Measurements from ENCODE around the gene ALK.

The ALK gene

DNA sequence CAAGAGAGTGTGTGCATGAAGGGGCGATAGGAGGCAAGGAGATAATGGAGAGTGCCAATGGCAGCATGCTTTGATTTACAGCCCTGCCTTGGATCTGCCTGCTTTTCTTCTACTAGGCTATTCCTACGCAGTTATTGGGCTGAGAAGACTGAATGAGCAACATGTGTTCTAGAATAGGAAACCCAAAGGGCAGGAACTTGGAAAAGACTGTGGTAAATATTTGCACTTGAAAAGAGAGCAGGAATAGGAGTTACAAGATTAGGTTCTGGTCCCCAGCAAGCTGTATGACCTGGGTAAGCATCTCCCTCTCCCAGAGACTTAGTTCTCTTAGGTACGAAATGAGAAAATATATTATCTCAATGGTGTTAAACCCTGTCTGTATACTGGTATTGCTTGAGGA lies 438.5 kb downstream of the ALK start:
- TF ChIP-seq, protein P1, sequence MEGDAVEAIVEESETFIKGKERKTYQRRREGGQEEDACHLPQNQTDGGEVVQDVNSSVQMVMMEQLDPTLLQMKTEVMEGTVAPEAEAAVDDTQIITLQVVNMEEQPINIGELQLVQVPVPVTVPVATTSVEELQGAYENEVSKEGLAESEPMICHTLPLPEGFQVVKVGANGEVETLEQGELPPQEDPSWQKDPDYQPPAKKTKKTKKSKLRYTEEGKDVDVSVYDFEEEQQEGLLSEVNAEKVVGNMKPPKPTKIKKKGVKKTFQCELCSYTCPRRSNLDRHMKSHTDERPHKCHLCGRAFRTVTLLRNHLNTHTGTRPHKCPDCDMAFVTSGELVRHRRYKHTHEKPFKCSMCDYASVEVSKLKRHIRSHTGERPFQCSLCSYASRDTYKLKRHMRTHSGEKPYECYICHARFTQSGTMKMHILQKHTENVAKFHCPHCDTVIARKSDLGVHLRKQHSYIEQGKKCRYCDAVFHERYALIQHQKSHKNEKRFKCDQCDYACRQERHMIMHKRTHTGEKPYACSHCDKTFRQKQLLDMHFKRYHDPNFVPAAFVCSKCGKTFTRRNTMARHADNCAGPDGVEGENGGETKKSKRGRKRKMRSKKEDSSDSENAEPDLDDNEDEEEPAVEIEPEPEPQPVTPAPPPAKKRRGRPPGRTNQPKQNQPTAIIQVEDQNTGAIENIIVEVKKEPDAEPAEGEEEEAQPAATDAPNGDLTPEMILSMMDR (IDR thresholded peaks at IDR 0.05): no peak

DNA sequence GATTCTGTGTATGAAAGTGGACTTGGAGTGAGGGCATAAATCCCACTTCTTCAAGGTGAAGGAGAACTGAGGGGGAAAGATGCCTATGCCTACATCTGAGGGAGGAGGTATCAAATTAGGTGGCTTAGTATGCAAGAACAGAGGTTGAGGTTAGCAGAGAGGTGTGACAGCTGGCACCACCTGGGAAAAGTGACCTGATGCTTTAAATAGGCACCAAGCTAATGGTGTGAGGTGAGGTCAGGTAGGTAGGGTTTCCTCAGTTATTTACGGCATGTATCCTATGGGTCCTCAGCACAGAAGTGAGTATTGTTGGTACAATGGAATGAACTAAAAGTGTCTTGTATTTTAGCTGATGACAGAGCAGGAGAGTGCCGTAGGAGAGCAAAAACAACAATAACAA lies 439.0 kb downstream of the ALK start:
- TF ChIP-seq, protein P1 (IDR thresholded peaks at IDR 0.05): no peak

DNA sequence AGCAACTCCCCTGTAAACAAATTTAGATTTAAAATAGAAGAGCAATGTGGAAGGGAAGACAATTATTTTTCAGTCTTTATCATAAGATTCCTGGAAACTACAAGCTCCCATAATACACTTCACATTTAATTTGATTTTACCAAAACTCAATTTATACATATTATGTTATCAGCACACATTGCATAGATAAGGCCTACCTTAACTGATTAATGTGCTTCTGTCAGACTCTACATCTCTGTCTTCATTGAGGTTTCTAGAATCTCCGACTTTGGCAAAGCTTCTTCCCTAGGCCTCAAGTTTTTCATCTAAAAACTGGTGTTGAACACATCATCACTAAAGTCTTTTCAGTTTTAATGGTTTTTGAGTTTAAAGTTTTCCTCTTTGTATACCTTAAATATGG lies 440.1 kb downstream of the ALK start:
- TF ChIP-seq, protein P1 (IDR thresholded peaks at IDR 0.05): no peak

- TF ChIP-seq, protein P1 (IDR thresholded peaks at IDR 0.05): no peak
Measured at GRCh38 chr2:29480426-29480825, 441.0 kb downstream of the ALK start.

DNA sequence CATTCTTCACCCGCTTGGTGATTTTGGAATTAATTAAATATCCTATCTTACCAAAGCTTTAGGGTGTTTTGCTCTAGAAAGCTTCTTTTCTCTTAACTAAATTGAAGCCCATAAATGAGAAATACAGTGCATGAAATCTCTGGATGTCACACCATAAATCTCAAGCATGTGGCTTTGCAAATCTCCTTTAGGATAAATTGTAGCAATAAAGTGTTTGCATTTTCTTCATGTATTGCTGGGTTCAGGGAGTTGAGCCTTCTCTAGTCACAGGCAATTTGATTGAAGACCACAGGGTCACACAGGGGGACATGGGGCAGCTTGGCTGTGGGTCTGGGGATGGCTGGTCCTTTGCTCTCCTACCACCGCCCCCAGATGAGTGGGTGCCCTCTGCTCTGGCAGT lies 442.0 kb downstream of the ALK start:
- TF ChIP-seq, protein P1 (IDR thresholded peaks at IDR 0.05): no peak

DNA sequence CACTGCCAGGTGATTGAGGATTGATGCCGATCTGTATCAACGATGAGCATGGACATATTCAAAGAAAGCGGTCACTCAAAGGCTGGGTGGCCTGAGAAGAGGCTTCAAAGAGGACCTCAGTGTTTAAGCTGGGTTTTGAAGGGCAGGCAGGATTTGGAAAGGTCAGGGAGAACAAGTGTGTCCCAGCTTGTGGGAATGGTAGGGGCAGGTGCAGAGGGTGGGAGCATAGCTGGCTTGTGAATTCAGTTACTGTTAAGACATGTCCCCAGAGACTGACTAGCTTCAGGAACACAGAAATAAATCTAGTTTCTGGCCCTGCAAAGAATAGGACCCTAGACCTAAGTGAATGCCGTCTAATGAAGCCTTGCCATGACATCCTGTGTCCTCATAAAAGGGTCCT lies 442.7 kb downstream of the ALK start:
- TF ChIP-seq, protein P1 (IDR thresholded peaks at IDR 0.05): no peak

DNA sequence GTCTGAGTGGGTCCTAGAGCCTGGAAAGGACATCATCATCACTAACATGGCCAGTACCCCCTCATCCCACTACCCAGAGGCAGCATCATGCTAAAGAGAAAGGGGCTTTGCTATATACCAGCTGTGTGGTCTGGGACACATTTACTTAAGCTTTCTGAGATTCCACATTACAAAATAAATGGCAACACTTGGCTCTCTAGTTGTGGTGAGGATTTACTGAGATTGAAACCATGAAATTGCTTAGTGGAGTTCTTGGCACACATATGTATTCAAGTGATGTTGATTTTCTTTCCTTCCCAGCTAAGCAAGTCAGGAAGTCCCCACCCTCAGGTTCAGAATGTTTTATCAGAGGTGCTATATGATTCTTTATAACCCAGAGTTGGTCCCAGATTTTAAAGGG lies 444.2 kb downstream of the ALK start:
- TF ChIP-seq, protein P1 (IDR thresholded peaks at IDR 0.05): no peak

DNA sequence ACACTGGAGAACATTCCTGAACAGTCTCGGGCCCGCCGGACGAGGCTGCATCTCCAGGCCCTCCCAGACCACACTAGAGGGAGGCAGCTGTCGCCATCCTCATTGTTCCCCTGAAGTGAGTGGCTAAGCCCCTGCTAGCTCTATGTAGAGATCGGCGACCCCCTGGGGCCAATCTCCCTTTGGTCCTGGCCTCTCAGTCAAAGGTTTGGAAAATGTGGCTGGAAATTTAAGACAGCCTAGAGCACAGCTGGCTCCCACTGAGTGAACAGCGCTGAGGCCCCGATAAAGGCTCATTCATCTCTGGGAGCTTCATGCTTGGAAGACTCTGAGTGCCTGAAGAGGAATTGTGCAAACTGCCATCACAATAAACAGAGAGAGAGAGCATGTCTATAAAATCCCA lies 445.9 kb downstream of the ALK start:
- TF ChIP-seq, protein P1 (IDR thresholded peaks at IDR 0.05): no peak

Data from LNCAP (cell line).